ENCODE measurements around the gene LGSN.

Gene LGSN

GRCh38 chr6:63267828-63268227, 52.0 kb downstream of the LGSN start:
- TF ChIP-seq, protein P1, sequence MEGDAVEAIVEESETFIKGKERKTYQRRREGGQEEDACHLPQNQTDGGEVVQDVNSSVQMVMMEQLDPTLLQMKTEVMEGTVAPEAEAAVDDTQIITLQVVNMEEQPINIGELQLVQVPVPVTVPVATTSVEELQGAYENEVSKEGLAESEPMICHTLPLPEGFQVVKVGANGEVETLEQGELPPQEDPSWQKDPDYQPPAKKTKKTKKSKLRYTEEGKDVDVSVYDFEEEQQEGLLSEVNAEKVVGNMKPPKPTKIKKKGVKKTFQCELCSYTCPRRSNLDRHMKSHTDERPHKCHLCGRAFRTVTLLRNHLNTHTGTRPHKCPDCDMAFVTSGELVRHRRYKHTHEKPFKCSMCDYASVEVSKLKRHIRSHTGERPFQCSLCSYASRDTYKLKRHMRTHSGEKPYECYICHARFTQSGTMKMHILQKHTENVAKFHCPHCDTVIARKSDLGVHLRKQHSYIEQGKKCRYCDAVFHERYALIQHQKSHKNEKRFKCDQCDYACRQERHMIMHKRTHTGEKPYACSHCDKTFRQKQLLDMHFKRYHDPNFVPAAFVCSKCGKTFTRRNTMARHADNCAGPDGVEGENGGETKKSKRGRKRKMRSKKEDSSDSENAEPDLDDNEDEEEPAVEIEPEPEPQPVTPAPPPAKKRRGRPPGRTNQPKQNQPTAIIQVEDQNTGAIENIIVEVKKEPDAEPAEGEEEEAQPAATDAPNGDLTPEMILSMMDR (conservative IDR thresholded peaks at IDR 0.05; ENCODE audit: low read depth, low read length), result no peak
- no peak for DNase-seq (ENCODE audit: low read depth)
- H3K4me3 ChIP-seq (ENCODE audit: low read depth, low read length), result no peak overlapping the region

DNA sequence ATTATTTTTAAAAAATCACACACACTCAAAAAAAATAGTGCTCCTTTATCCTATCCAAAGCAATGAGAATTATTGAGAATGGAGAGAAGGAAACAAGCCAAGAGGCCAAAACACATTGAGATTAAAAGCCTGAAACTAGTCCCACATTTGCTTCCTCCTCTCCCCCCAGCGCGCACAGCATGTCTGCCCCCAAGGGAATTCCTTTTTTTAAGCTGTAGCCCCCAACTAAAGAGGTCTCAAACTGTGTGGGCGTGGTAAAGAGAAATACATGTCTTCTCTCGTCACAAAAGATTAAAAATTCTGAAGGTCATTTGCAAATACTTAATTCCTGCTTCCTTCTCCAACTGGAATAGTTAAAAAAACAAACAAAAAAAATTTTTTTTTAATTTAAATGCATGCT, 52.7 kb downstream of the LGSN start:
- TF ChIP-seq, protein P1 (conservative IDR thresholded peaks at IDR 0.05; ENCODE audit: low read depth, low read length), result no peak
- no peak for DNase-seq (ENCODE audit: low read depth)
- no peak overlapping the region for H3K4me3 ChIP-seq (ENCODE audit: low read depth, low read length)

GRCh38 chr6:63263444-63263843, 56.3 kb downstream of the LGSN start:
- no peak for DNase-seq (ENCODE audit: low read depth)
- TF ChIP-seq, protein P1 (conservative IDR thresholded peaks at IDR 0.05; ENCODE audit: low read depth, low read length), result no peak
- H3K4me3 ChIP-seq (ENCODE audit: low read depth, low read length), result no peak overlapping the region

- TF ChIP-seq, protein P1 (conservative IDR thresholded peaks at IDR 0.05; ENCODE audit: low read depth, low read length), result no peak
- no peak for DNase-seq (ENCODE audit: low read depth)
- no peak overlapping the region for H3K4me3 ChIP-seq (ENCODE audit: low read depth, low read length)
These were observed 58.0 kb downstream of the LGSN start for GRCh38 chr6:63261820-63262219.

- DNase-seq (ENCODE audit: low read depth), result no peak
- no peak overlapping the region for H3K4me3 ChIP-seq (ENCODE audit: low read depth, low read length)
- TF ChIP-seq, protein P1 (conservative IDR thresholded peaks at IDR 0.05; ENCODE audit: low read depth, low read length), result no peak
These were observed 60.6 kb downstream of the LGSN start for GRCh38 chr6:63259153-63259552.

DNA sequence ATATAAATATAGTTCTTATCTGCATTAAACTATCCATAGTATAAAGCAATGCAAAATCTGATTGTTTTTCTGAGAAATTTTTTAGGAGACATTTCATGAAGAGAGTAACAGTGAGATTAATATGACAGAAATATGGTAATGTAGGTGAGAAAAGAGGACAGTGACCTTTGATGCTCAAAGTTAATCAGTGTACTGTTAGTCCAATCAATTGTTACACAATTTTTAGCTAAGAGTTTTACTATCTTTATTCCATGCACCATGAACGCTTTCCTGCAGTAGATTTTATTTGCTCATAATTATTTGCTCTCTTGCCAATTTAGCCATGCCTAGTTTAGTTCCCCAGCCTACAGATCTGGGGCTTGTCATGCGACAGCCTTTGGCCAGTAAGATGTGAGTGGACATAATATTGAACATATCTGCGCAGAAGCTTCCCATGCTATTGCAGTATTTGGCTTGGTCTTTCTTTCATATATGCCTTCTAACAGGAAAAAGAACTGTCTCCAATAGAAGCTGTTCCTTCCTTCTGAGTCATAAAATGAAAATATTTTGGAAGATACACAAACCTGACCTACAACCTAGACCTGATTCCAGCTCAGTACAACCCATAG, 69.8 kb downstream of the LGSN start:
- TF ChIP-seq, protein P1 (conservative IDR thresholded peaks at IDR 0.05; ENCODE audit: low read depth, low read length), result no peak
- no peak overlapping the region for H3K4me3 ChIP-seq (ENCODE audit: low read depth, low read length)
- no peak for DNase-seq (ENCODE audit: low read depth)

DNA sequence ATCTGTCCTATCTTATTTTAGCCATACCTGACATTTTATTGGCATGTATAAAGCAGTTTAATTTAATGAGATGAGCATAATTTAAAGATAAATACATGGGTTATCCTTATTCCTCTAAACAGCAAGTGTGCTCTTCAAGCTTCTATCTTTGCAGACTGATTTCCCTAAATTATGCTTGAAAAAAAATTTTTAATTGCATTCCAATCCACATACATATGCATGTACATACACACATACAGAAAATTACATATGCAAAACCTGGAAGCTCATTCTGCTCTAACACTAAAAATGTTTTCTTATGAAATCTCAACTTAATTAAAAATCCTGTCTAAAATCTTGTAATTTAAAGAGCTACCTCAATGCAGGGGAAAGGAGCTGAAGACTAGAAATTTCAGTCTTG, 73.2 kb downstream of the LGSN start:
- H3K4me3 ChIP-seq (ENCODE audit: low read depth, low read length), result no peak overlapping the region

More for the DNA sequence above, 73.2 kb downstream of the LGSN start:
- TF ChIP-seq, protein P1 (conservative IDR thresholded peaks at IDR 0.05; ENCODE audit: low read depth, low read length), result no peak
- no peak for DNase-seq (ENCODE audit: low read depth)
